Ovary (tissue), 3 donors: ENCODE measurements around the gene DCAF6.
"Not testable (repeated sequence)": the region's sequence is repeated elsewhere in the genome, so short reads cannot be mapped to it uniquely, and the experiment has no call there.

ENCODE experiments used
- EP300 ChIP-seq: sonication (generic); formaldehyde crosslinking; IDR thresholded peaks from one replicate; pipeline ENCODE4 v1.6.1; 2017; ENCODE audit warnings: antibody characterized with exemption
- TF ChIP-seq, protein P1 (sequence below), 3 donors: fragments of 450-650 bp in 2 of 3; fragments of 200-600 bp in 1 of 3; IDR thresholded peaks; one replicate each; pipeline versions ENCODE4 v1.5.1 to v1.8.0; 2016 to 2022; ENCODE audit warnings: antibody characterized with exemption in 3 of 3, mild to moderate bottlenecking in 1 of 3
- donor health status: DM: no; HTN: no; CAD: no.

DNA sequence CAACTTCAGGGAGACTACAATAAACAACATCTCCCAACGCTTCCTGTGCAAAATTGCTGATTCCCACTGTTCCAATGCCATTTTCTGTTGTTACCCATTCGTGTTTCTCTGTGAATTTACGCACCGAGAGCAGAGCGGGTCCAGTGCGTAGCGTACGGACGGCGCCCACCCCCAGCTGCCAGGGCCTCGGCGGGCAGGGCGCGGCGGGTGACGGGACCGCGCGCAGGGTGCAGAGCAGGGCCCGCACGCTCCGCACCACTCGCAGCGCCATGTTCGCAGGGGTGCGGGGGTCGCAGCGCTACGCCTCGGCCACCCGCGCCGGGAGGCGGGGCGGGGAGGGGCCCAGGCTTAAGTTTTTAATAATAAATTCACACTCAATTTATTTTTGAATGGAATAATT, 119.7 kb downstream of the DCAF6 start:
- TF ChIP-seq EP300, result not testable (repeated sequence)
- TF ChIP-seq, protein P1, sequence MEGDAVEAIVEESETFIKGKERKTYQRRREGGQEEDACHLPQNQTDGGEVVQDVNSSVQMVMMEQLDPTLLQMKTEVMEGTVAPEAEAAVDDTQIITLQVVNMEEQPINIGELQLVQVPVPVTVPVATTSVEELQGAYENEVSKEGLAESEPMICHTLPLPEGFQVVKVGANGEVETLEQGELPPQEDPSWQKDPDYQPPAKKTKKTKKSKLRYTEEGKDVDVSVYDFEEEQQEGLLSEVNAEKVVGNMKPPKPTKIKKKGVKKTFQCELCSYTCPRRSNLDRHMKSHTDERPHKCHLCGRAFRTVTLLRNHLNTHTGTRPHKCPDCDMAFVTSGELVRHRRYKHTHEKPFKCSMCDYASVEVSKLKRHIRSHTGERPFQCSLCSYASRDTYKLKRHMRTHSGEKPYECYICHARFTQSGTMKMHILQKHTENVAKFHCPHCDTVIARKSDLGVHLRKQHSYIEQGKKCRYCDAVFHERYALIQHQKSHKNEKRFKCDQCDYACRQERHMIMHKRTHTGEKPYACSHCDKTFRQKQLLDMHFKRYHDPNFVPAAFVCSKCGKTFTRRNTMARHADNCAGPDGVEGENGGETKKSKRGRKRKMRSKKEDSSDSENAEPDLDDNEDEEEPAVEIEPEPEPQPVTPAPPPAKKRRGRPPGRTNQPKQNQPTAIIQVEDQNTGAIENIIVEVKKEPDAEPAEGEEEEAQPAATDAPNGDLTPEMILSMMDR (IDR thresholded peaks at IDR 0.05), result not testable (repeated sequence)
